Naive thymus-derived CD4-positive, alpha-beta T cell (primary cell): ENCODE results near the gene MBP. TPM values are rescaled to one million over a fixed set of nuclear protein-coding genes. Genes with fewer than 3 reads are reported as not detected.

Source experiments
- ATAC-seq: fragments of 150-1000 bp; cut with Tn5 transposase; 2 replicates; pipeline ENCODE4 v1.10.0; 2021; ENCODE audit warnings: mild to moderate bottlenecking, moderate library complexity
- CTCF ChIA-PET: fragments of 350-600 bp; sonication (Branson Sonifier 250); formaldehyde crosslinking; loops from one replicate; lab custom pipeline; 2021; ENCODE audit warnings: antibody characterized with exemption; lab: Charles Lee
- POLR2A ChIA-PET: fragments of 350-600 bp; sonication (Branson Sonifier 250); formaldehyde crosslinking; loops from one replicate; lab custom pipeline; 2021; ENCODE audit warnings: antibody characterized with exemption, inconsistent platforms; lab: Charles Lee
- DNase-seq, 9 donors: peaks; one replicate each; pipeline versions ENCODE4 v3.0.0 to v3.0.0-alpha.2; 2020 to 2022; ENCODE audit warnings: mixed read lengths in 1 of 9
- H3K27ac ChIP-seq: one replicate; pipeline ENCODE4 v1.7.0; 2013; ENCODE audit warnings: mild to moderate bottlenecking, low read depth, low read length, moderate library complexity
- H3K27me3 ChIP-seq, 2 donors: one replicate each; pipeline ENCODE4 v1.7.0; 2013; ENCODE audit warnings: low read length in 2 of 2, mild to moderate bottlenecking in 2 of 2, moderate library complexity in 2 of 2; ENCODE audit not compliant: control insufficient read depth in 2 of 2, insufficient read depth in 2 of 2
- H3K36me3 ChIP-seq, 3 experiments: 1 replicate in 2 of 3; 2 replicates in 1 of 3; pipeline ENCODE4 v1.7.0; 2013; ENCODE audit warnings: low read length in 3 of 3, mild to moderate bottlenecking in 3 of 3, moderate library complexity in 1 of 3; ENCODE audit not compliant: insufficient read depth in 3 of 3, control insufficient read depth in 2 of 3
- H3K4me1 ChIP-seq, 2 donors: one replicate each; pipeline ENCODE4 v1.7.0; 2013; ENCODE audit warnings: low read length in 2 of 2, mild to moderate bottlenecking in 2 of 2, moderate library complexity in 1 of 2; ENCODE audit not compliant: control insufficient read depth in 2 of 2, insufficient read depth in 2 of 2
- H3K4me3 ChIP-seq: 2 replicates; pipeline ENCODE4 v1.7.0; 2013; ENCODE audit warnings: mild to moderate bottlenecking, low read length
- H3K9me3 ChIP-seq, 3 experiments: 1 replicate in 2 of 3; 2 replicates in 1 of 3; pipeline ENCODE4 v1.7.0; 2013; ENCODE audit warnings: low read length in 3 of 3; ENCODE audit not compliant: control insufficient read depth in 2 of 3
- H3K27ac Mint-ChIP-seq, 9 donors: one replicate each; pipeline ENCODE4 v1.8.0; 2020 to 2022; ENCODE audit warnings: mixed read lengths in 9 of 9, mild to moderate bottlenecking in 8 of 9, moderate library complexity in 5 of 9, inconsistent platforms in 2 of 9
- H3K27me3 Mint-ChIP-seq, 5 donors: one replicate each; pipeline ENCODE4 v1.8.0; 2021 to 2022; ENCODE audit warnings: mixed read lengths in 5 of 5, mild to moderate bottlenecking in 1 of 5
- H3K36me3 Mint-ChIP-seq, 5 donors: one replicate each; pipeline ENCODE4 v1.8.0; 2020 to 2022; ENCODE audit warnings: mixed read lengths in 5 of 5, mild to moderate bottlenecking in 3 of 5, inconsistent platforms in 1 of 5
- H3K4me1 Mint-ChIP-seq, 7 donors: one replicate each; pipeline ENCODE4 v1.8.0; 2020 to 2022; ENCODE audit warnings: mixed read lengths in 7 of 7, mild to moderate bottlenecking in 3 of 7, inconsistent platforms in 1 of 7
- H3K4me3 Mint-ChIP-seq, 10 donors: one replicate each; pipeline ENCODE4 v1.8.0; 2020 to 2022; ENCODE audit warnings: mild to moderate bottlenecking in 10 of 10, mixed read lengths in 10 of 10, moderate library complexity in 6 of 10, inconsistent platforms in 2 of 10
- H3K9me3 Mint-ChIP-seq, 11 donors: one replicate each; pipeline ENCODE4 v1.8.0; 2020 to 2022; ENCODE audit warnings: mixed read lengths in 11 of 11, mild to moderate bottlenecking in 4 of 11, inconsistent platforms in 1 of 11, moderate library complexity in 1 of 11
- intact Hi-C, 2 donors: fragments of 100-400 bp; cut with micrococcal nuclease; formaldehyde crosslinking; loops; one replicate each; pipeline ENCODE4 v1.15.1; 2023
- polyA plus RNA-seq, 2 donors: library from polyadenylated mRNA; unstranded; fragments of 300-500 nt; fragmentation: Illumina TruSeq; gene quantifications; one replicate each; pipeline ENCODE4 v1.2.3, GENCODE V29; 2021
- total RNA-seq, 6 experiments: library from RNA in 5 of 6; stranded (reverse) in 5 of 6; gene quantifications; 1 replicate in 5 of 6; 2 replicates in 1 of 6; pipeline ENCODE4 v1.2.3 and lab custom pipeline; 2021 to 2026

MBP gene
- total and polyA plus RNA-seq, 7 experiments from 2014 or later, result 88.3 to 152 (median 107) TPM

DNA sequence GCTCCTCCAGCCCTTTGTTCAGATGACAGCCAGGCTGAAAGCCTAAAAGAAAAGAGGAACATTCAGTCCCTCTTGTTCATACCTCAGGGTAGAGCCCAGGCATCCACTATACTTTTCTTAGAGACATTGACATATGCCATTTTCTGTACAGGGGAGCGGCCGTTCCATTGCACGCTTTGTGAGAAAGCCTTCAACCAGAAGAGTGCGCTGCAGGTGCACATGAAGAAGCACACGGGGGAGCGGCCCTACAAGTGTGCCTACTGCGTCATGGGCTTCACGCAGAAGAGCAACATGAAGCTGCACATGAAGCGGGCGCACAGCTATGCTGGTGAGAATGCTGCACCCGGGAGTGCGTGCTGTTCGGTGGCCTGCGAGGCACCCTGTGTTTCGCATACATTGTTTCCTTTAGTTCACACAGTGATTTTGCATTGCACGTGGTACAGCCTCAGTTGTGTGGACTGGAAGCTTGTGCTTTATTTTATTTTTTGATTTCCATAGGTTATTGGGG, 172.0 kb downstream of the MBP start:
- POLR2A ChIA-PET, result no interaction called here
- H3K4me3 Mint-ChIP-seq, result no peak overlapping the region
- Histone ChIP-seq H3K27me3 (no peaks in the 10 kb centered on the region), H3K36me3 (peaks cover 0 to 56% (median 18%) of the 10 kb centered on the region in 3 experiments), H3K4me1 (no peaks in the 10 kb centered on the region), H3K4me3 (no peak overlapping the region), H3K9me3 (no peaks in the 10 kb centered on the region), H3K27ac (no peak overlapping the region)
- CTCF ChIA-PET, result no interaction called here
- peak overlapping the region in 1 of 9 donors; percentile 1 for H3K27ac Mint-ChIP-seq
- intact Hi-C loops, result no loop called here
- peaks cover 16 to 88% (median 69%) of the 10 kb centered on the region in 5 donors for H3K36me3 Mint-ChIP-seq
- peaks cover 0 to 2% (median 0%) of the 10 kb centered on the region in 11 donors for H3K9me3 Mint-ChIP-seq
- H3K4me1 Mint-ChIP-seq, result peaks cover 16 to 38% (median 29%) of the 10 kb centered on the region in 7 donors
- DNase-seq (no peak), ATAC-seq (no peak)
- no peaks in the 10 kb centered on the region for H3K27me3 Mint-ChIP-seq

DNA sequence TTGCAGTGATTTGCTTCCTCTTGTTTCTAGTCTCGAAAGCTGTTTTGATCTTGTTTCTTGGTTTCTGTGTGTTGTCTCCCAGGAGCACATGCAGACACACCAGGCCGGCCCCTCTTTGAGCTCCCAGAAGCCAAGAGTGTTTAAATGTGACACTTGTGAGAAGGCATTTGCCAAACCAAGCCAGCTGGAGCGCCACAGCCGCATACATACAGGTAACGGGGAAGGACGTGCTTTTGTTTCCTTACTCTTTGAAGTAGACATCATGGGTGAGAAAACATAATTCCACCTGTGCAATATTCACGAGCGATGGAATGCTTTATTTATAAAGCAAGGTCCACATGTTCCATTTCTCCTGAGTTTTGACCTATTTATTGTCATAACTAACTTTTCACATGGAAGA, 173.0 kb downstream of the MBP start:
- POLR2A ChIA-PET, result no interaction called here
- Mint-ChIP-seq H3K4me3 (no peak overlapping the region), H3K36me3 (peaks cover 16 to 81% (median 62%) of the 10 kb centered on the region in 5 donors), H3K9me3 (peaks cover 0 to 2% (median 0%) of the 10 kb centered on the region in 11 donors), H3K4me1 (peaks cover 16 to 30% (median 25%) of the 10 kb centered on the region in 7 donors), H3K27me3 (no peaks in the 10 kb centered on the region), H3K27ac (no peak overlapping the region)
- H3K4me1 ChIP-seq, result no peaks in the 10 kb centered on the region
- no peaks in the 10 kb centered on the region for H3K9me3 ChIP-seq
- peaks cover 0 to 56% (median 18%) of the 10 kb centered on the region in 3 experiments for H3K36me3 ChIP-seq
- H3K27ac ChIP-seq, result no peak overlapping the region
- DNase-seq (no peak), ATAC-seq (no peak)
- intact Hi-C loops, result no loop called here
- H3K27me3 ChIP-seq, result no peaks in the 10 kb centered on the region
- H3K4me3 ChIP-seq, result no peak overlapping the region
- CTCF ChIA-PET, result interaction anchor here (2.1 kb wide), 1 partner anchor 24 kb away, joined by 6 read pairs; no protein-coding TSS in a partner anchor

DNA sequence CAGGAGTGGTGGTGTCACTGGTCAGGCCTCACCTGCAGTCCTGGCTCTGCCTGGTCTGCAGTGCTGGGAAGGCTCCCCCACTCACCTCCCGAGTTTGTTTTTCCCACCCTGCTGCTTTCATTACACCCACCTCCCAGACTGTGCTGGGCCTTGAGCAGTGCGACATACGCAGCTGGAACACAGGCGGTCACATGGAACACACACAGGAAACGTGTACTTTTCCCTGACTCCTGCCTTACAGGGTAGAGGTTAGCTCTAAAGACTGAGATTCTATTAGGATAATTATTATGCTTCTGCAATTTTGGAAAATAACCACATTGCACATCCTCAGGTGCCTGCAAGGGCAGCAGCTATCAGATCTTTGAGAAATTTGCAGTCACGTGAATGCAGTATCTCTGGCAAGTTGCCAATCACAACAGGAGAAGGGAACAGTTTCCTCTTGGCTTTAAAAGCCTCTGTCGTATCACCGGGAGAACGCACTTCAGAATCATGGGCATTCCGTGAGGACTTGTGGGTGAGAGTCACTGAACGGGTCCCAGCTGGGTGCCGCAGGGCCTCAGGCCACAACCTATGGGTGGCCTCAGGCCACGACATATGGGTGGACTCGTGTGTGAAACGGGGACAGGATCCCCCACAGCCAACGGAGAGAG, 173.8 kb downstream of the MBP start:
- Histone ChIP-seq H3K27ac (no peak overlapping the region), H3K9me3 (no peaks in the 10 kb centered on the region), H3K4me3 (no peak overlapping the region), H3K36me3 (peaks cover 0 to 56% (median 18%) of the 10 kb centered on the region in 3 experiments), H3K27me3 (no peaks in the 10 kb centered on the region), H3K4me1 (no peaks in the 10 kb centered on the region)
- Mint-ChIP-seq H3K4me3 (no peak overlapping the region), H3K4me1 (peaks cover 9 to 24% (median 20%) of the 10 kb centered on the region in 7 donors), H3K27ac (no peak overlapping the region), H3K27me3 (no peaks in the 10 kb centered on the region), H3K36me3 (peaks cover 16 to 85% (median 56%) of the 10 kb centered on the region in 5 donors), H3K9me3 (no peaks in the 10 kb centered on the region)
- DNase-seq (no peak), ATAC-seq (no peak)
- CTCF ChIA-PET, result interaction anchor here (2.1 kb wide), 1 partner anchor 25 kb away, joined by 6 read pairs; no protein-coding TSS in a partner anchor
- intact Hi-C loops, result no loop called here
- POLR2A ChIA-PET, result no interaction called here

DNA sequence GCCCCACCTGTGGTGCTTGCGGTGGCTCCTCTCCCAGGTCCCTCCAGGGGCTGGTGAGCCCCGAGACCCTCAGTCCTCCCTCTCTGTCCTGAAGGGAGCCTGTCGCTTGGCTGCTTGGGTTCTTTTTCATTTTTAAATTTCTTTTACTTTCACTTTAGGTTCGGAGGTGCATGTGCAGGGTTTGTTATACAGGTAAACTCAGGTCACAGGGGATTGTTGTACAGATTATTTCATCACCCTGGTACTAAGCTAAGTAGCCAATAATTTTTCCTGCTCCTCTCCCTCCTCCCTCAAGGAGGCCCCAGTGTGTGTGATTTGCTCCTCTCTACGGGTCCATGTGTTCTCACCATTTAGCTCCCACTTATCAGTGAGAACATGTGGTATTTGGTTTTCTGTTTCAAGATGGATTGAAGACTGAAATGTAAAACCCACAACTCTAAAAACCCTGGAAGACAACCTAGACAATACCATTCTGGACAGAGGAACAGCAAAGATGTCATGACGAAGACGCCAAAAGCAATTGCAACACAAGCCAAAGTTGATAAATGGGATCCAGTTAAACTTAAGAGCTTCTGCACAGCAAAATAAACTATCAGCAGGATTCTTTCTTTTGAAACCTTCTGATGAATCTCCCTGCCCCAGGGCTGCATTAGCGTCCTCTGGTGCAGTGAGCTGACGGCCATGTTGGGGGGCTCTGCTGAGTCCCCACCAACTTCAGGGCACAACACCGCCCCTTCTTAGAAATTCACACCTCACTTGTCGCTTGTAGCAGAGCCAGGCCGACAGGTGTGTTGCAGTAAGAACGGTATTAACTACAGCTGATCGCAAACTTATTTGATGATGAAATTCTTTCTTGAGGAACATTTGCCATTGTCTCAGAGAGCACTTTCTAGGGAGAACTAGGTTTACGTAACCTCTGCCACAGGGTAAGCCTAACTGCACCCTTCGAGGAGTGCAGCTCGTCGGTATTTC, 174.9 kb downstream of the MBP start:
- Mint-ChIP-seq H3K4me3 (no peak overlapping the region), H3K36me3 (peaks cover 16 to 83% (median 52%) of the 10 kb centered on the region in 5 donors), H3K9me3 (no peaks in the 10 kb centered on the region), H3K4me1 (peaks cover 0 to 13% (median 8%) of the 10 kb centered on the region in 7 donors), H3K27ac (peak overlapping the region in 2 of 9 donors; percentile 15 to 57), H3K27me3 (no peaks in the 10 kb centered on the region)
- ChIA-PET POLR2A (no interaction called here), CTCF (interaction anchor here (2.1 kb wide), 1 partner anchor 26 kb away, joined by 6 read pairs; no protein-coding TSS in a partner anchor)
- no peak overlapping the region for H3K27ac ChIP-seq
- intact Hi-C loops, result no loop called here
- H3K4me3 ChIP-seq, result no peak overlapping the region
- H3K4me1 ChIP-seq, result no peaks in the 10 kb centered on the region
- no peak for DNase-seq
- no peak for ATAC-seq
- H3K9me3 ChIP-seq, result no peaks in the 10 kb centered on the region
- no peaks in the 10 kb centered on the region for H3K27me3 ChIP-seq
- peaks cover 0 to 65% (median 18%) of the 10 kb centered on the region in 3 experiments for H3K36me3 ChIP-seq

DNA sequence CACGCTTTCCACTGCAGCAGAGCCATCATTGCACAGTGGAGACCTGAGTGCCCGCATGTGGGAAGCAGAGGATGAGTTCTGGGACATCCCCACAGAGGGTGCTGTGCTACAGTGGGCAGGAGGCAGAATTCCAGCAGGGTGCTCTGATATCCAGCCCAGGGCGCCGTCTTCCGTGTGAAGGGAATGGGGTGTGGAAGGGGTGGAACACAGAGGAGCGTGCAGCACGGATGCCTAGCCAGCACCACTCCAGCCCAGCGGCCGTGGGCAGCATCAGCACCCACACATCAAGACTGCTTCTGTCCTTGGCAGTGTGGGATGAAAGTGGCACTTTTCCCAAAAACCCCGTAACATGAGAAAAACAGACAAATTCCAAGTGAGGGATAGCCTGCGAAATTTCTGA, 175.9 kb downstream of the MBP start:
- H3K27ac ChIP-seq, result no peak overlapping the region
- H3K4me3 Mint-ChIP-seq, result no peak overlapping the region
- H3K9me3 ChIP-seq, result no peaks in the 10 kb centered on the region
- peaks cover 0 to 11% (median under 1%) of the 10 kb centered on the region in 7 donors for H3K4me1 Mint-ChIP-seq
- H3K4me3 ChIP-seq, result no peak overlapping the region
- CTCF ChIA-PET, result no interaction called here
- H3K27me3 ChIP-seq, result no peaks in the 10 kb centered on the region
- no peaks in the 10 kb centered on the region for H3K9me3 Mint-ChIP-seq
- H3K27ac Mint-ChIP-seq, result no peak overlapping the region
- intact Hi-C loops, result no loop called here
- H3K27me3 Mint-ChIP-seq, result no peaks in the 10 kb centered on the region
- POLR2A ChIA-PET, result no interaction called here
- peaks cover 0 to 74% (median 18%) of the 10 kb centered on the region in 3 experiments for H3K36me3 ChIP-seq
- H3K36me3 Mint-ChIP-seq, result peaks cover 10 to 77% (median 42%) of the 10 kb centered on the region in 5 donors
- ATAC-seq (no peak), DNase-seq (no peak)
- no peaks in the 10 kb centered on the region for H3K4me1 ChIP-seq

DNA sequence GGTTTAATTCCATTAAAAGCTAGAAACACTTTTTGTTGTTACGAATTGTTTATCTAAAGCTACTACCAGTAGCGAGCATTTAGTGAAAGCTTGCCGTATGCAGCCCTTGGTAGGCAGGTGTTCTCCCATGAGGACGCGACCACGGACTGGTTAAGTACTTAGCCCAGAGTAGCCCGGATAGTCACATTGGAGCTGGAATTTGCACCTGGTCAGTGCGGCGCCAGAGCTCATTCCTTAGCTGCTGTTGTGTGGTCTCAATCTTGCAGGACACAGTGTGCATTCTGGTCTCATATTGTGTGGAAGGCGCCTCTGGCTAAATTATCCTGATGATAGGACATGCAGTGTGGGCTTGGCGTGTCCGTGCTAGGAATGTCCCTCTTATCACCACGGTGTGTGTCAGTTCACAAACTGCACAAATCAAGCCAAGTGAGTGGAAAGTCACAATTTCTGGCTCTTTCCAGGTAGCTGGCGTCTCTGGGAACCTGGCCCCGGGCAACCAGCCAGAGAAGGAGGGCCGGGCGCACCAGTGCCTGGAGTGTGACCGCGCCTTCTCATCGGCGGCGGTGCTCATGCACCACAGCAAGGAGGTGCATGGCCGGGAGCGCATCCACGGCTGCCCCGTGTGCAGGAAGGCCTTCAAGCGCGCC, 176.9 kb downstream of the MBP start:
- ATAC-seq (no peak), DNase-seq (no peak)
- H3K36me3 ChIP-seq, result peaks cover 0 to 78% (median 15%) of the 10 kb centered on the region in 3 experiments
- H3K27me3 Mint-ChIP-seq, result no peaks in the 10 kb centered on the region
- no peak overlapping the region for H3K4me3 ChIP-seq
- no peak overlapping the region for H3K27ac ChIP-seq
- peaks cover 14 to 75% (median 34%) of the 10 kb centered on the region in 5 donors for H3K36me3 Mint-ChIP-seq
- H3K27ac Mint-ChIP-seq, result no peak overlapping the region
- H3K27me3 ChIP-seq, result no peaks in the 10 kb centered on the region
- no peaks in the 10 kb centered on the region for H3K4me1 ChIP-seq
- no peaks in the 10 kb centered on the region for H3K9me3 ChIP-seq
- no peaks in the 10 kb centered on the region for H3K9me3 Mint-ChIP-seq
- ChIA-PET POLR2A (no interaction called here), CTCF (interaction anchor here (0.7 kb wide), 1 partner anchor 10 kb away, joined by 3 read pairs; no protein-coding TSS in a partner anchor)
- intact Hi-C loops, result no loop called here
- H3K4me1 Mint-ChIP-seq, result peaks cover 0 to 19% (median 0%) of the 10 kb centered on the region in 7 donors
- no peak overlapping the region for H3K4me3 Mint-ChIP-seq
